Measurements from ENCODE around the gene SLC3A2. TPM values are rescaled to one million over a fixed set of nuclear protein-coding genes. Genes with fewer than 3 reads are reported as not detected.

SLC3A2 gene
- total RNA-seq, 1 donor from 2014 or later: 399 TPM

- no peak for DNase-seq (ENCODE audit: low spot score)
- H3K36me3 Mint-ChIP-seq (ENCODE audit: low read depth): no peaks in the 10 kb centered on the region
- no peaks in the 10 kb centered on the region for H3K9me3 Mint-ChIP-seq
Measured at GRCh38 chr11:62911137-62912130, 30.7 kb downstream of the SLC3A2 start.

GRCh38 chr11:62912268-62912667, 31.6 kb downstream of the SLC3A2 start:
- Mint-ChIP-seq H3K27me3 (ENCODE audit: insufficient read depth) (peaks cover 4% of the 10 kb centered on the region), H3K36me3 (ENCODE audit: low read depth) (no peaks in the 10 kb centered on the region), H3K4me1 (ENCODE audit: low read depth) (peaks cover 6% of the 10 kb centered on the region), H3K9me3 (no peaks in the 10 kb centered on the region), H3K4me3 (no peak overlapping the region), H3K27ac (no peak overlapping the region)
- no peak for DNase-seq (ENCODE audit: low spot score)
- intact Hi-C loops (cut with micrococcal nuclease): no loop called here

More at GRCh38 chr11:62911137-62912130, 30.7 kb downstream of the SLC3A2 start:
- intact Hi-C loops (cut with micrococcal nuclease): no loop called here
- Mint-ChIP-seq H3K4me1 (ENCODE audit: low read depth) (peaks cover 6% of the 10 kb centered on the region), H3K27ac (no peak overlapping the region), H3K4me3 (no peak overlapping the region), H3K27me3 (ENCODE audit: insufficient read depth) (peaks cover 5% of the 10 kb centered on the region)

DNA sequence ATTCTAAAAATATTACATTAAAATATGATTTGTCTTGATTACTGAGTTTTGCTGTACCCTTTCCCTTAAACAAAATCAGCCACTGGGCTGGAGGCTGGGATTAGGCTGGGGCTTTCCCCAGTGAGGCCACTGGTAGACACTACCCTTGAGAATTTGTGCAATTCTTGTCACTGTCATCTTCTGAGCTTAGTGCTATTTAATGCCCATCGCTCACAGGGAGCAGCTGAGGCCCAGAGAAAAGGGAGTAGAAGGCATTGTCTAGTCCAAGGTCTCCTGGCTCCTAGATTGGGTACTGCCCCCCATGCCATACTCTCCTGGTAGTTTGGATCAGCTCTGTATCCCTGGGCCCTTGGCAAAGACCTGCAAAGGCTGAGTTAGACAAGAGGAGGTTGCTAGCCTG, 33.7 kb downstream of the SLC3A2 start:
- intact Hi-C loops (cut with micrococcal nuclease): no loop called here

DNA sequence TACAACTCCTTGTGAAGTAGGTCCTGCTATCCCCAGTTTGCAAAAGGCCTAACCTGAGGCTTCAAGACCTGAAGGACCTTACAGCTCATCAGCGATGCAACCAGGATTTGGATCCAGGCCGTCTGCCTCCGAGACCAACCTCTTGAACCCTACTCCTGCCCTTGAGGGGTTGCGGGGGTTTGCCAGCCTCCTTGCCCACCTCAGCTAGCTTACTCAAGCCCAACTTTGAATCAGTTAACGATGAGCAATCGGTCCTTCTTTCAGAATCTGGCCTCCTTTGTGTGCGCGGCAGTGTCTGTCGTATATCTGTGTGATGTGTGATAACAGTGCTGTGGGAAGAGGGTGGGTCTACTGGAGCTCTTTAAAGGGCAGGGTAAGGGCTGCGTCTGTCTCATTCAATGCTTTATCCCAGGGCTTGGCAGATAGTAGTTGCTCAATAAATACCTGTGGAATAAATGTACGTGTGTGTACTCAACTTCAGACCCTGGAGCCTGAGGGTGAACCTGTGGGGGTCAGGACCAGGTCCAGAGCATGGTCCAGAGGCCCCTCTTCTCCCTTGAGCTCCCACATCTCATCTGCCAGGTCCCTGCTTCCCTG, 37.3 kb downstream of the SLC3A2 start:
- H3K27me3 Mint-ChIP-seq (ENCODE audit: insufficient read depth): peaks cover 32% of the 10 kb centered on the region
- H3K27ac Mint-ChIP-seq: no peak overlapping the region
- intact Hi-C loops (cut with micrococcal nuclease): no loop called here
- DNase-seq (ENCODE audit: low spot score): no peak
- no peaks in the 10 kb centered on the region for H3K9me3 Mint-ChIP-seq
- no peak overlapping the region for H3K4me3 Mint-ChIP-seq
- H3K4me1 Mint-ChIP-seq (ENCODE audit: low read depth): peaks cover 5% of the 10 kb centered on the region
- no peaks in the 10 kb centered on the region for H3K36me3 Mint-ChIP-seq (ENCODE audit: low read depth)

More for the DNA sequence above, 33.7 kb downstream of the SLC3A2 start:
- Mint-ChIP-seq H3K27me3 (ENCODE audit: insufficient read depth) (peaks cover 11% of the 10 kb centered on the region), H3K9me3 (no peaks in the 10 kb centered on the region), H3K36me3 (ENCODE audit: low read depth) (no peaks in the 10 kb centered on the region), H3K4me1 (ENCODE audit: low read depth) (peaks cover 6% of the 10 kb centered on the region), H3K27ac (no peak overlapping the region), H3K4me3 (no peak overlapping the region)
- DNase-seq (ENCODE audit: low spot score): no peak

DNA sequence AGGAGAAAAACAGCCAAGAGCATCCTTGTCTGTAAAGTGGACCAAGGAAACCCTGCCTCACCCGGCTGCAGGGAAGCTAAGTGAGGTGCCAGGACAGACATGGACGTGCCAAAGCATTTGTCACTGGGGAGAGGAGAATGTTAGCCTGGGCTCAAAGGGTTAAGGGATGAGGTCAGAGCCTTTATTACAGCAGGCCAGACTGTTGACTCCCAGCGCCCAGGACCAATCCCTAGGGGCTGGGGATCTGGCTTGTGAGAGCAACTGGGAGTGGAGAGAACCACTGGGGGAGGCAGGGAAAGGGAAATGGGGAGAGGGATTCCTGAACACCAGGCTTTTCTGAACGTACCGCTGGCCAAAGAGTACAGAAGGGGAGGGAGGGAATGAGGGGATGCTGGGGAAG, 37.8 kb downstream of the SLC3A2 start:
- intact Hi-C loops (cut with micrococcal nuclease): no loop called here
- no peaks in the 10 kb centered on the region for H3K9me3 Mint-ChIP-seq
- peaks cover 36% of the 10 kb centered on the region for H3K27me3 Mint-ChIP-seq (ENCODE audit: insufficient read depth)
- H3K27ac Mint-ChIP-seq: no peak overlapping the region
- DNase-seq (ENCODE audit: low spot score): no peak
- no peak overlapping the region for H3K4me3 Mint-ChIP-seq
- H3K4me1 Mint-ChIP-seq (ENCODE audit: low read depth): peaks cover 7% of the 10 kb centered on the region
- H3K36me3 Mint-ChIP-seq (ENCODE audit: low read depth): no peaks in the 10 kb centered on the region

GRCh38 chr11:62919476-62919875, 38.8 kb downstream of the SLC3A2 start:
- DNase-seq (ENCODE audit: low spot score): no peak
- Mint-ChIP-seq H3K4me3 (no peak overlapping the region), H3K9me3 (no peaks in the 10 kb centered on the region), H3K27me3 (ENCODE audit: insufficient read depth) (peaks cover 45% of the 10 kb centered on the region), H3K27ac (no peak overlapping the region), H3K4me1 (ENCODE audit: low read depth) (peaks cover 12% of the 10 kb centered on the region), H3K36me3 (ENCODE audit: low read depth) (peaks cover 2% of the 10 kb centered on the region)
- intact Hi-C loops (cut with micrococcal nuclease): no loop called here

DNA sequence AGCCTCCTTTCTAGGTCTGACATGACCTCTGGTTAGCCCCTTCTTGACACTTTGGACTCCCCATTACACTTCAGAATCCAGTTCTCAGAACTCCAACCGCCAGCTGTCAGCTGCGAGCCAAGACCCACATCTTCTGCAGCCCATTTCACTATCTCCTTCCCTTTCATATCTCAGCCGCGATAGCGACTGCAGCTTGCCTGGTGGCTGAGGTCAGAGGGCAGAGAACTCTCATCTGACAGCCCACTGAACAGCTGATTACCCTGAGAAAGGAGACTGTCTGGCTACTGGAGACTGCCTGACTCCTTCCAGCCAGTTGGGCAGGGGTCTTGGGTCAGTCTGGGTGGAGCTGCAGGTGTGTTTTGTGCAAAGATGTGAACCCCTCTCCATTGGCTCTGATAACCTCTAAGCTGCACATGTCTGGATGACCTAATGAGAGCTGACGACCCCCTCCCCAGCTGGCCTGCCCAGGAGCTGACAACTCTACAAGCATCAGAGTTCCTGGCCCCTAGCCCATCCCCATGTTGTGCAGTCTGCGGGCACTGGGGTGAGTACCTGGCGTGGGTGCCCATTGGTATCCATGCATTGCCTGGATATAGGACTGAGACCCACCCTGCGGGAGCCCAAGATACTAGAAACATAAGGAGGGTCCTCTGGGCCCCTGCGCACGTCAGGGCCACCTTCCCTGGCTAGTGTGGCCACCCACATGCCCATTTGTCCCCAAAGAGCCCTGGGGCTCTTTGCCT, 39.4 kb downstream of the SLC3A2 start:
- peaks cover 49% of the 10 kb centered on the region for H3K27me3 Mint-ChIP-seq (ENCODE audit: insufficient read depth)
- DNase-seq (ENCODE audit: low spot score): no peak
- H3K36me3 Mint-ChIP-seq (ENCODE audit: low read depth): peaks cover 2% of the 10 kb centered on the region
- no peak overlapping the region for H3K4me3 Mint-ChIP-seq
- peaks cover 12% of the 10 kb centered on the region for H3K4me1 Mint-ChIP-seq (ENCODE audit: low read depth)
- intact Hi-C loops (cut with micrococcal nuclease): no loop called here
- H3K27ac Mint-ChIP-seq: no peak overlapping the region
- H3K9me3 Mint-ChIP-seq: no peaks in the 10 kb centered on the region

DNA sequence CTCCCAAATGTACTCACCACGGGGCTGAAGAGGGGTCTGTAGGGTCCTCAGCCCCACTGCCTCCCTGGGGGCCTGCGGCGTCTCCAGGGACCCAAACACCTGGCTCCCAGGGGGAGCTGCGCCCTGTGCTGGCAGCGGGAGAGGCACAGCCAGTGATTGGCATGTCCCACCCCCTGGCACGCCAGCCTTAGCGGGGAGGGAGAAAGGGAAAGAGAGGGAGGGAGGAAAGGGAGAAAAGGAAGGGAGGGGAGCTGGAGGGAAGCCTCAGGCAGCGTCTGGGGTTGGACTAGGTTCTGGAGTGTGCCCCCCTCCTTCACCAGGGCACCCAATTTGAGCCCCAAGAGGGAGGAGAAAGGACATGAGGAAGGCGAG, 40.5 kb downstream of the SLC3A2 start, which contains the start of gene CHRM1:
CHRM1 (minus strand) TSS at position 163 of the 372 bp plus-strand sequence. CDS start 10,263 bp downstream, outside the sequence.
- intact Hi-C loops (cut with micrococcal nuclease): no loop called here
- Mint-ChIP-seq H3K9me3 (no peaks in the 10 kb centered on the region), H3K27ac (no peak within 1 kb of the TSS), H3K36me3 (ENCODE audit: low read depth) (peaks cover 2% of the 10 kb centered on the region), H3K4me3 (no peak within 1 kb of the TSS), H3K4me1 (ENCODE audit: low read depth) (peaks cover 20% of the 10 kb centered on the region), H3K27me3 (ENCODE audit: insufficient read depth) (peaks cover 59% of the 10 kb centered on the region)
- DNase-seq (ENCODE audit: low spot score): no peak

DNA sequence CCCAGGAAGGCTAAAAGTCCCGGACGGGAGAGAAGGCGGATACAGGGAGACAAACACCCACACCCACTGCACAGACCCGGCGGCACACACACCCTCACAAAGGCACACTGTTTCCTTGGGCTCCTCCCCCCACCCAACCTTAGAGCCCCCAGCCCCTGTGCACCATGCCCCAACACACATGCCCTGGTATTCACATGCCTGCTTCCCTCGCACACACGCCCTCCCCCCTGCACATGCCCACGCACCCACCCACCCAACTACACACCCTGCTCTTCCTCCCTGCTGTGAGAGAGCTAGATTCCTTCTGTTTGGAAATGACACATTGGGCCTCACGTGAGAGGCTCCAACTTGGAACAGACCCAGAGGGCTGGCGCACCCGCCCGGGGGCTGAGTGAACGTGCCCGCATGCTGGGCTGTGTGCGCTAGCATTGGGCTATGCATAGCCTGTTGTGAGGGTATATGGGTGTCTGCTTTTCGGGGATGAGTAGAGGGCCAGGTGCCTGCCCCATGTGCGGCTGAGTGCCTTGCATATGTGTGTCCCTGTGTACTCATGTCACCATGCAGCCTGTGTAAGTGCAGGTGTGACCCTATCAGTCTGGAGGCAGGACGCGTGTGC, 41.0 kb downstream of the SLC3A2 start:
- H3K4me3 Mint-ChIP-seq: no peak overlapping the region
- no peaks in the 10 kb centered on the region for H3K9me3 Mint-ChIP-seq
- peaks cover 2% of the 10 kb centered on the region for H3K36me3 Mint-ChIP-seq (ENCODE audit: low read depth)
- DNase-seq (ENCODE audit: low spot score): no peak
- intact Hi-C loops (cut with micrococcal nuclease): no loop called here
- H3K27me3 Mint-ChIP-seq (ENCODE audit: insufficient read depth): peaks cover 64% of the 10 kb centered on the region
- H3K27ac Mint-ChIP-seq: no peak overlapping the region
- H3K4me1 Mint-ChIP-seq (ENCODE audit: low read depth): peaks cover 20% of the 10 kb centered on the region

GRCh38 chr11:62922189-62922589, 41.5 kb downstream of the SLC3A2 start:
- Mint-ChIP-seq H3K4me1 (ENCODE audit: low read depth) (peaks cover 20% of the 10 kb centered on the region), H3K27me3 (ENCODE audit: insufficient read depth) (peaks cover 64% of the 10 kb centered on the region), H3K36me3 (ENCODE audit: low read depth) (peaks cover 2% of the 10 kb centered on the region), H3K27ac (no peak overlapping the region), H3K9me3 (no peaks in the 10 kb centered on the region), H3K4me3 (no peak overlapping the region)
- intact Hi-C loops (cut with micrococcal nuclease): no loop called here
- no peak for DNase-seq (ENCODE audit: low spot score)

GRCh38 chr11:62922653-62923431, 42.1 kb downstream of the SLC3A2 start:
- Mint-ChIP-seq H3K4me1 (ENCODE audit: low read depth) (peaks cover 24% of the 10 kb centered on the region), H3K27me3 (ENCODE audit: insufficient read depth) (peaks cover 71% of the 10 kb centered on the region), H3K9me3 (no peaks in the 10 kb centered on the region), H3K36me3 (ENCODE audit: low read depth) (peaks cover 2% of the 10 kb centered on the region), H3K4me3 (no peak overlapping the region), H3K27ac (no peak overlapping the region)
- intact Hi-C loops (cut with micrococcal nuclease): no loop called here
- no peak for DNase-seq (ENCODE audit: low spot score)
